Mesothelial cell of epicardium (in vitro differentiated cells): ENCODE data around the gene WDFY3. TPM values are rescaled to one million over a fixed set of nuclear protein-coding genes. Genes with fewer than 3 reads are reported as not detected.

ENCODE experiments used
- DNase-seq, 2 experiments: peaks; one replicate each; pipeline ENCODE4 v3.0.0; 2021; ENCODE audit warnings: low spot score in 2 of 2; ENCODE audit not compliant: unreplicated experiment in 2 of 2
- H3K27ac Mint-ChIP-seq: 2 replicates; pipeline ENCODE4 v1.8.0; 2021; ENCODE audit warnings: mixed read lengths
- H3K27me3 Mint-ChIP-seq: 2 replicates; pipeline ENCODE4 v1.8.0; 2021; ENCODE audit warnings: low read depth, mixed read lengths
- H3K36me3 Mint-ChIP-seq: 2 replicates; pipeline ENCODE4 v1.8.0; 2021; ENCODE audit warnings: mixed read lengths
- H3K4me1 Mint-ChIP-seq: 2 replicates; pipeline ENCODE4 v1.8.0; 2021; ENCODE audit warnings: mixed read lengths
- H3K4me3 Mint-ChIP-seq: 2 replicates; pipeline ENCODE4 v1.8.0; 2021; ENCODE audit warnings: mild to moderate bottlenecking, moderate library complexity, mixed read lengths
- H3K9me3 Mint-ChIP-seq: 2 replicates; pipeline ENCODE4 v1.8.0; 2021; ENCODE audit warnings: mixed read lengths
- total RNA-seq: library from RNA; stranded (reverse); gene quantifications from 3 replicates; pipeline ENCODE4 v1.2.1, GENCODE V29; 2021
- TF ChIP-seq, protein P1 (sequence below): fragments of 200-600 bp; sonication (generic); IDR thresholded peaks from one replicate; pipeline ENCODE4 v1.5.0; 2021; ENCODE audit warnings: antibody characterized with exemption; ENCODE audit not compliant: unreplicated experiment

Gene WDFY3
- total RNA-seq, 1 donor from 2014 or later: 115 TPM

DNA sequence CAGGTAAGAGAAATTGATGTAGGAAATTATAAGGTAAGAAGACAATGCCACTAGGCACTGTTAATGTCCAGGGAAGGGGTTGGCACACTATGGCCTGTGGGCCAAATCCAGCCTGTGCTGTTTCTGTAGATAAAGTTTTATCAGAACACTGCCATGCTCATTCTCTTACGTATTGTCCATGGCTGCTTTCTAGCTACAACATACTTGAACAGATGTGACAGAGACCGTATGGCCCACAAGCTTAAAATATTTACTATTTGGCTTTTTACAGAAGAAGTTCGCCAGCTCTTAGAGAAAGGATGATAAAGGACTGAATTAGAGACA is 215.6 kb downstream of the WDFY3 start:
- no peak for DNase-seq
- Mint-ChIP-seq H3K4me1 (no peaks in the 10 kb centered on the region), H3K27ac (no peak overlapping the region), H3K27me3 (no peaks in the 10 kb centered on the region), H3K9me3 (no peaks in the 10 kb centered on the region), H3K36me3 (peaks cover 26% of the 10 kb centered on the region), H3K4me3 (no peak overlapping the region)
- TF ChIP-seq, protein P1, sequence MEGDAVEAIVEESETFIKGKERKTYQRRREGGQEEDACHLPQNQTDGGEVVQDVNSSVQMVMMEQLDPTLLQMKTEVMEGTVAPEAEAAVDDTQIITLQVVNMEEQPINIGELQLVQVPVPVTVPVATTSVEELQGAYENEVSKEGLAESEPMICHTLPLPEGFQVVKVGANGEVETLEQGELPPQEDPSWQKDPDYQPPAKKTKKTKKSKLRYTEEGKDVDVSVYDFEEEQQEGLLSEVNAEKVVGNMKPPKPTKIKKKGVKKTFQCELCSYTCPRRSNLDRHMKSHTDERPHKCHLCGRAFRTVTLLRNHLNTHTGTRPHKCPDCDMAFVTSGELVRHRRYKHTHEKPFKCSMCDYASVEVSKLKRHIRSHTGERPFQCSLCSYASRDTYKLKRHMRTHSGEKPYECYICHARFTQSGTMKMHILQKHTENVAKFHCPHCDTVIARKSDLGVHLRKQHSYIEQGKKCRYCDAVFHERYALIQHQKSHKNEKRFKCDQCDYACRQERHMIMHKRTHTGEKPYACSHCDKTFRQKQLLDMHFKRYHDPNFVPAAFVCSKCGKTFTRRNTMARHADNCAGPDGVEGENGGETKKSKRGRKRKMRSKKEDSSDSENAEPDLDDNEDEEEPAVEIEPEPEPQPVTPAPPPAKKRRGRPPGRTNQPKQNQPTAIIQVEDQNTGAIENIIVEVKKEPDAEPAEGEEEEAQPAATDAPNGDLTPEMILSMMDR: no peak

GRCh38 chr4:84750260-84750959 is 216.1 kb downstream of the WDFY3 start:
- H3K27me3 Mint-ChIP-seq: no peaks in the 10 kb centered on the region
- peaks cover 28% of the 10 kb centered on the region for H3K36me3 Mint-ChIP-seq
- H3K9me3 Mint-ChIP-seq: no peaks in the 10 kb centered on the region
- DNase-seq: no peak
- no peaks in the 10 kb centered on the region for H3K4me1 Mint-ChIP-seq
- H3K27ac Mint-ChIP-seq: no peak overlapping the region
- no peak overlapping the region for H3K4me3 Mint-ChIP-seq
- TF ChIP-seq, protein P1: peak; percentile 81

- H3K9me3 Mint-ChIP-seq: no peaks in the 10 kb centered on the region
- TF ChIP-seq, protein P1: no peak
- H3K4me1 Mint-ChIP-seq: no peaks in the 10 kb centered on the region
- no peak overlapping the region for H3K27ac Mint-ChIP-seq
- no peak overlapping the region for H3K4me3 Mint-ChIP-seq
- DNase-seq: no peak
- no peaks in the 10 kb centered on the region for H3K27me3 Mint-ChIP-seq
- H3K36me3 Mint-ChIP-seq: peaks cover 45% of the 10 kb centered on the region
Observed at GRCh38 chr4:84740057-84740456, 226.4 kb downstream of the WDFY3 start.

GRCh38 chr4:84738622-84739021 is 227.9 kb downstream of the WDFY3 start:
- TF ChIP-seq, protein P1: no peak
- Mint-ChIP-seq H3K4me1 (no peaks in the 10 kb centered on the region), H3K27ac (no peak overlapping the region), H3K4me3 (no peak overlapping the region), H3K9me3 (no peaks in the 10 kb centered on the region), H3K36me3 (peaks cover 40% of the 10 kb centered on the region), H3K27me3 (no peaks in the 10 kb centered on the region)
- DNase-seq: no peak

GRCh38 chr4:84737656-84738055 is 228.8 kb downstream of the WDFY3 start:
- Mint-ChIP-seq H3K4me1 (no peaks in the 10 kb centered on the region), H3K4me3 (no peak overlapping the region), H3K27me3 (no peaks in the 10 kb centered on the region), H3K27ac (no peak overlapping the region), H3K9me3 (no peaks in the 10 kb centered on the region), H3K36me3 (peaks cover 42% of the 10 kb centered on the region)
- TF ChIP-seq, protein P1: no peak
- no peak for DNase-seq

GRCh38 chr4:84734037-84734436 is 232.5 kb downstream of the WDFY3 start:
- TF ChIP-seq, protein P1: no peak
- DNase-seq: no peak
- H3K9me3 Mint-ChIP-seq: no peaks in the 10 kb centered on the region
- no peak overlapping the region for H3K4me3 Mint-ChIP-seq
- no peaks in the 10 kb centered on the region for H3K27me3 Mint-ChIP-seq
- peaks cover 40% of the 10 kb centered on the region for H3K36me3 Mint-ChIP-seq
- no peak overlapping the region for H3K27ac Mint-ChIP-seq
- H3K4me1 Mint-ChIP-seq: no peaks in the 10 kb centered on the region
